CD4-positive, alpha-beta T cell treated with Interleukin-21 for 1 hour (primary cell): Measurements from ENCODE around the gene GPC3.

Source experiments
- DNase-seq: peaks from one replicate; pipeline ENCODE4 v3.0.0-alpha.2; 2020

Gene GPC3

GRCh38 chrX:133965321-133965720 lies 20.1 kb downstream of the GPC3 start:
- no peak for DNase-seq

- DNase-seq, result no peak
Measured at GRCh38 chrX:133961046-133961445, 24.3 kb downstream of the GPC3 start.

- no peak for DNase-seq
Measured at GRCh38 chrX:133959972-133960371, 25.4 kb downstream of the GPC3 start.

GRCh38 chrX:133958997-133959688 lies 26.3 kb downstream of the GPC3 start:
- DNase-seq, result no peak

- DNase-seq, result no peak
Measured at GRCh38 chrX:133956570-133957340, 28.6 kb downstream of the GPC3 start.

GRCh38 chrX:133953785-133954355 lies 31.5 kb downstream of the GPC3 start:
- DNase-seq, result no peak

GRCh38 chrX:133953078-133953477 lies 32.3 kb downstream of the GPC3 start:
- DNase-seq, result no peak

- no peak for DNase-seq
Measured at GRCh38 chrX:133951098-133951497, 34.3 kb downstream of the GPC3 start.

- DNase-seq, result no peak
Measured at GRCh38 chrX:133950214-133950613, 35.2 kb downstream of the GPC3 start.

- no peak for DNase-seq
Measured at GRCh38 chrX:133948895-133949294, 36.5 kb downstream of the GPC3 start.

- DNase-seq, result no peak
Measured at GRCh38 chrX:133947996-133948395, 37.4 kb downstream of the GPC3 start.

- DNase-seq, result no peak
Measured at GRCh38 chrX:133947022-133947421, 38.4 kb downstream of the GPC3 start.

- DNase-seq, result no peak
Measured at GRCh38 chrX:133943507-133943906, 41.9 kb downstream of the GPC3 start.

GRCh38 chrX:133939655-133940302 lies 45.6 kb downstream of the GPC3 start:
- no peak for DNase-seq

GRCh38 chrX:133938530-133938929 lies 46.9 kb downstream of the GPC3 start:
- no peak for DNase-seq

- DNase-seq, result no peak
Measured at GRCh38 chrX:133937022-133937421, 48.4 kb downstream of the GPC3 start.

GRCh38 chrX:133935076-133935475 lies 50.3 kb downstream of the GPC3 start:
- DNase-seq, result no peak

- no peak for DNase-seq
Measured at GRCh38 chrX:133933316-133933715, 52.1 kb downstream of the GPC3 start.

- DNase-seq, result no peak
Measured at GRCh38 chrX:133929836-133930464, 55.4 kb downstream of the GPC3 start.

GRCh38 chrX:133928365-133928764 lies 57.0 kb downstream of the GPC3 start:
- DNase-seq, result no peak

GRCh38 chrX:133926809-133927208 lies 58.6 kb downstream of the GPC3 start:
- DNase-seq, result no peak

- DNase-seq, result no peak
Measured at GRCh38 chrX:133926099-133926498, 59.3 kb downstream of the GPC3 start.

GRCh38 chrX:133924548-133924947 lies 60.8 kb downstream of the GPC3 start:
- DNase-seq, result no peak
